GM12891 (cell line): Measurements from ENCODE around the gene CFAP77.

ENCODE experiments used
- PAX5 ChIP-seq: IDR thresholded peaks from 2 replicates; pipeline ENCODE4 v1.6.1; 2011; ENCODE audit warnings: low read length, moderate library complexity, mild to moderate bottlenecking; ENCODE audit not compliant: insufficient read depth, severe bottlenecking
- POLR2A ChIP-seq: IDR thresholded peaks from 2 replicates; pipeline ENCODE4 v1.6.1; 2011; ENCODE audit warnings: low read depth, low read length, control low read depth
- POLR2AphosphoS5 ChIP-seq: IDR thresholded peaks from 2 replicates; pipeline ENCODE4 v1.6.1; 2011; ENCODE audit warnings: low read depth, low read length, control low read depth
- SPI1 ChIP-seq: IDR thresholded peaks from 2 replicates; pipeline ENCODE4 v1.6.1; 2011; ENCODE audit warnings: low read depth, low read length, control low read depth
- TAF1 ChIP-seq: IDR thresholded peaks from 2 replicates; pipeline ENCODE4 v1.6.1; 2011; ENCODE audit warnings: low read depth, low read length, control low read depth

- TF ChIP-seq SPI1, result no peak
- no peak for TF ChIP-seq TAF1
- no peak for TF ChIP-seq POLR2AphosphoS5
- no peak for TF ChIP-seq POLR2A
- TF ChIP-seq PAX5, result no peak
These were observed 104.8 kb downstream of the CFAP77 start for GRCh38 chr9:132514821-132515220.
